ENCODE data around the gene KLHDC7B.

DNA sequence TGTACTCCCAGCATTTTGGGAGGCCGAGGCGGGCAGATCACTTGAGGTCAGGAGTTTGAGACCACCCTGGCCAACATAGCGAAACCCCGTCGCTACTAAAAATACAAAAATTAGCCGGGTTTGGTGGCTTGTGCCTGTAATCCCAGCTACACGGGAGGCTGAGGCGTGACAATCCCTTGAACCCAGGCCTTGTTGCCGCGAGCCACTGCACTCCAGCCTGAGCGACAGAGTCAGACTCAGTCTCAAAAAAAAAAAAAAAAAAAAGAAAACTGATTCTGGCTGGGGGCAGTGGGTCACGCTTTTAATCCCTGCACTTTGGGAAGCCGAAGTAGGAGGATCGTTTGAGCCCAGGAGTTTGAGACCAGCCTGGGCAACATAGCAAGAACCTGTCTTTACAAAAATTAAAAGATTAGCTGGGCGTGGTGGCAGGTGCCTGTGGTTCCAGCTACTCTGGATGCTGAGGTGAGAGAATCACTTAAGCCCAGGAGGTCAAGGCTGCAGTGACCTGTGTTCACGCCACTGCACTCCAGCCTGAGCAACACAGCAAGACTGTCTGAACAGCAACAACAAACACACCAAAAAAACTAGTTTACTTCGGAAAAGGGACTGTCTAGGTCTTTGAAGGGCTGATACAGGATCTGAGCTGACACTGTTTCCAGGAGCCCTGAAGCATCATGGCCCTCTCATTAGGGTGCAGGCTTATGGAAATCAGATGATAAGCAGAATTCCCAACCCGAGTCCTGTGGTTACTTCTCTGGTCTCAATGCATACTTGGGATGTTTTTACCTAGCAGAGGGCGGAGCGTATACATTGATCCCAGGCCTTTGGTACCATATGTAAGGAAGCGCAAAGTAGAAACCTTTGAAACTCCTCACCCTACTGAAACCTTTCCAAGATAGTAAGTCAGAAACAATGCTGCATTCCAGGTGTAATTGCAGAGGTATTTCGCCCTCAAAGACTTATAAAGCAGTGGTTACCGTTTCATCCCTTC is 38.7 kb downstream of the KLHDC7B start:
- TF ChIP-seq, protein P1, sequence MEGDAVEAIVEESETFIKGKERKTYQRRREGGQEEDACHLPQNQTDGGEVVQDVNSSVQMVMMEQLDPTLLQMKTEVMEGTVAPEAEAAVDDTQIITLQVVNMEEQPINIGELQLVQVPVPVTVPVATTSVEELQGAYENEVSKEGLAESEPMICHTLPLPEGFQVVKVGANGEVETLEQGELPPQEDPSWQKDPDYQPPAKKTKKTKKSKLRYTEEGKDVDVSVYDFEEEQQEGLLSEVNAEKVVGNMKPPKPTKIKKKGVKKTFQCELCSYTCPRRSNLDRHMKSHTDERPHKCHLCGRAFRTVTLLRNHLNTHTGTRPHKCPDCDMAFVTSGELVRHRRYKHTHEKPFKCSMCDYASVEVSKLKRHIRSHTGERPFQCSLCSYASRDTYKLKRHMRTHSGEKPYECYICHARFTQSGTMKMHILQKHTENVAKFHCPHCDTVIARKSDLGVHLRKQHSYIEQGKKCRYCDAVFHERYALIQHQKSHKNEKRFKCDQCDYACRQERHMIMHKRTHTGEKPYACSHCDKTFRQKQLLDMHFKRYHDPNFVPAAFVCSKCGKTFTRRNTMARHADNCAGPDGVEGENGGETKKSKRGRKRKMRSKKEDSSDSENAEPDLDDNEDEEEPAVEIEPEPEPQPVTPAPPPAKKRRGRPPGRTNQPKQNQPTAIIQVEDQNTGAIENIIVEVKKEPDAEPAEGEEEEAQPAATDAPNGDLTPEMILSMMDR (conservative IDR thresholded peaks at IDR 0.05; ENCODE audit: low read depth, low read length), result no peak
- TF ChIP-seq EZH2 (IDR thresholded peaks at IDR 0.05; ENCODE audit: borderline replicate concordance, low read depth, low read length, poor library complexity, severe bottlenecking), result no peak

All from A673 (cell line).